Subcutaneous abdominal adipose tissue (tissue), 5 donors: ENCODE results near the gene PRPF39.

Experiments used
- H3K27ac ChIP-seq: one replicate; pipeline ENCODE4 v1.7.0; 2013; ENCODE audit warnings: low read depth, mild to moderate bottlenecking, inconsistent platforms, low read length, moderate library complexity
- H3K27me3 ChIP-seq, 5 donors: one replicate each; pipeline ENCODE4 v1.7.0; 2013; ENCODE audit warnings: low read length in 5 of 5, inconsistent platforms in 1 of 5; ENCODE audit not compliant: control insufficient read depth in 5 of 5, insufficient read depth in 4 of 5
- H3K36me3 ChIP-seq, 5 donors: one replicate each; pipeline ENCODE4 v1.7.0; 2013; ENCODE audit warnings: low read length in 5 of 5; ENCODE audit not compliant: control insufficient read depth in 5 of 5, insufficient read depth in 5 of 5
- H3K4me1 ChIP-seq, 5 donors: one replicate each; pipeline ENCODE4 v1.7.0; 2013; ENCODE audit warnings: low read length in 5 of 5, mild to moderate bottlenecking in 3 of 5, moderate library complexity in 1 of 5; ENCODE audit not compliant: control insufficient read depth in 5 of 5, insufficient read depth in 5 of 5
- H3K4me3 ChIP-seq, 5 donors: one replicate each; pipeline ENCODE4 v1.7.0; 2013; ENCODE audit warnings: low read length in 5 of 5, low read depth in 1 of 5
- H3K9ac ChIP-seq, 5 donors: one replicate each; pipeline ENCODE4 v1.7.0; 2013; ENCODE audit warnings: low read length in 5 of 5, mild to moderate bottlenecking in 4 of 5, moderate library complexity in 3 of 5
- H3K9me3 ChIP-seq, 5 donors: one replicate each; pipeline ENCODE4 v1.7.0; 2013; ENCODE audit warnings: low read length in 5 of 5; ENCODE audit not compliant: control insufficient read depth in 5 of 5
- donor health status: healthy.
- donor health status: healthy.
- donor health status: healthy.
- donor health status: healthy.
- donor health status: healthy.

The PRPF39 gene

DNA sequence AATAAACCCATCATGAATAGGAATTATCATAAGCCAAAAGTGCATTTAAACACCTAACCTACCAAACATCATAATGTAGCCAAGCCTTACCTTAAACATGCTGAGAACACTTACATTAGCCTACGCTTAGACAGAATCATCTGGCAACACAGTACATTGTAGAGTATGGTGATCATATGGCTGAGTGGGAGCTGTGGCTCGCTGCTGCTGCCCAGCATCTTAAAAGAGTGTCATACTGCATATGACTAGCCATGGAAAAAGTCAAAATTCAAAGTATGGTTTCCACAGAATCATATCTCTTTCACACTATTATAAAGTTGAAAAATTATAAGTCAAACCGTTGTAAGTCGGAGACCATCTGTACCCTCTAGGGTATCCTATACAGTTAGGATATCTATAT lies 32.0 kb upstream of the PRPF39 start:
- Histone ChIP-seq H3K27ac (no peak overlapping the region), H3K4me3 (no peak overlapping the region), H3K9me3 (no peaks in the 10 kb centered on the region), H3K4me1 (no peaks in the 10 kb centered on the region), H3K27me3 (no peaks in the 10 kb centered on the region), H3K36me3 (peaks cover 14 to 30% (median 22%) of the 10 kb centered on the region in 5 donors), H3K9ac (no peak overlapping the region)

- no peak overlapping the region for H3K4me3 ChIP-seq
- peaks cover 0 to 4% (median 0%) of the 10 kb centered on the region in 5 donors for H3K9me3 ChIP-seq
- no peaks in the 10 kb centered on the region for H3K27me3 ChIP-seq
- no peaks in the 10 kb centered on the region for H3K4me1 ChIP-seq
- H3K36me3 ChIP-seq: peaks cover 11 to 28% (median 16%) of the 10 kb centered on the region in 5 donors
- no peak overlapping the region for H3K9ac ChIP-seq
- no peak overlapping the region for H3K27ac ChIP-seq
Observed at GRCh38 chr14:45057349-45057748, 26.6 kb upstream of the PRPF39 start.

- peaks cover 0 to 4% (median 0%) of the 10 kb centered on the region in 5 donors for H3K9me3 ChIP-seq
- no peak overlapping the region for H3K27ac ChIP-seq
- no peaks in the 10 kb centered on the region for H3K27me3 ChIP-seq
- H3K9ac ChIP-seq: no peak overlapping the region
- no peaks in the 10 kb centered on the region for H3K4me1 ChIP-seq
- H3K36me3 ChIP-seq: peaks cover 7 to 24% (median 11%) of the 10 kb centered on the region in 5 donors
- H3K4me3 ChIP-seq: no peak overlapping the region
Observed at GRCh38 chr14:45057881-45058364, 26.0 kb upstream of the PRPF39 start.

DNA sequence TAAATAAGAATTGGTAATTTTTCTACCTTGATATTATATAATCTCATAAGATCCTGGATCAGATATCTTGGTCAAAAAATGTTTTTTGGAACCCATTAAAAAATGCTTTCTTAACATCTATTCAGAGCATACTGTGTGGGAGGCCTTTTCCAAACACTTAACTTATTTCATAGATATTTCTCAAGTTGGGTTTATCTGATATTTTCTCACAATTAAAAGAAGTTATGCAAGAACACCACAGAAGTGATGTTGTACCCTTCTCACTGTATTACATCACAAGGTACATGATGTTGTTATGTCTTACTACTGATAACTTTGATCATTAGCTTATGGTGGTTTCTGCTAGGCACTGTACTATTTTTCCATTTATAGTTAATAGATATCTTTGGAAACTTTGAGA lies 23.4 kb upstream of the PRPF39 start:
- no peaks in the 10 kb centered on the region for H3K4me1 ChIP-seq
- no peak overlapping the region for H3K27ac ChIP-seq
- no peak overlapping the region for H3K9ac ChIP-seq
- no peaks in the 10 kb centered on the region for H3K27me3 ChIP-seq
- peaks cover 0 to 16% (median 4%) of the 10 kb centered on the region in 5 donors for H3K36me3 ChIP-seq
- peaks cover 0 to 4% (median 0%) of the 10 kb centered on the region in 5 donors for H3K9me3 ChIP-seq
- H3K4me3 ChIP-seq: no peak overlapping the region

- no peak overlapping the region for H3K9ac ChIP-seq
- no peak overlapping the region for H3K4me3 ChIP-seq
- H3K27ac ChIP-seq: no peak overlapping the region
- no peaks in the 10 kb centered on the region for H3K9me3 ChIP-seq
- no peaks in the 10 kb centered on the region for H3K4me1 ChIP-seq
- no peaks in the 10 kb centered on the region for H3K27me3 ChIP-seq
- H3K36me3 ChIP-seq: peaks cover 0 to 4% (median 3%) of the 10 kb centered on the region in 5 donors
Observed at GRCh38 chr14:45065540-45065939, 18.4 kb upstream of the PRPF39 start.

DNA sequence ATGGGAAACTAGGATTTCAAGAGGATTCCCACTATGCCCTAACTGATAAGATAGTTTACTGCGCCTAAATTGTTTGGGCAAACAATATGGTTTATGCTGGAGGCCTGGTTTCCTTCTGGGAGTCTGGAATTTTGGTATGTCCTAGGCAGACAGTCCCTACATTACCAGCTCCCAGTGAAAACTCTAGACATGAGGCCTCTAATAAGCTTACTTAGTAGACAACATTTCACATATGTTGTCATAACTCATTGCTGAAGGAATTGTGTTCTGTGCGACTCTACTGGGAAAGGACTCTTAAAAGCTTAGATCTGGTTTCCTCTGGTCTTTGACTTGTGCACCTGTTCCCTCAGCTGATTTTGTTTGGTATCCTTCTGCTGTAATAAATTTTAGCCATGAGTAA lies 18.0 kb upstream of the PRPF39 start:
- Histone ChIP-seq H3K27ac (no peak overlapping the region), H3K36me3 (peaks cover 0 to 4% (median 3%) of the 10 kb centered on the region in 5 donors), H3K9me3 (no peaks in the 10 kb centered on the region), H3K4me3 (no peak overlapping the region), H3K4me1 (no peaks in the 10 kb centered on the region), H3K9ac (no peak overlapping the region), H3K27me3 (no peaks in the 10 kb centered on the region)

GRCh38 chr14:45066667-45067066 lies 17.2 kb upstream of the PRPF39 start:
- Histone ChIP-seq H3K9me3 (no peaks in the 10 kb centered on the region), H3K27ac (no peak overlapping the region), H3K9ac (no peak overlapping the region), H3K4me1 (no peaks in the 10 kb centered on the region), H3K36me3 (peaks cover 0 to 4% (median 3%) of the 10 kb centered on the region in 5 donors), H3K4me3 (no peak overlapping the region), H3K27me3 (no peaks in the 10 kb centered on the region)

DNA sequence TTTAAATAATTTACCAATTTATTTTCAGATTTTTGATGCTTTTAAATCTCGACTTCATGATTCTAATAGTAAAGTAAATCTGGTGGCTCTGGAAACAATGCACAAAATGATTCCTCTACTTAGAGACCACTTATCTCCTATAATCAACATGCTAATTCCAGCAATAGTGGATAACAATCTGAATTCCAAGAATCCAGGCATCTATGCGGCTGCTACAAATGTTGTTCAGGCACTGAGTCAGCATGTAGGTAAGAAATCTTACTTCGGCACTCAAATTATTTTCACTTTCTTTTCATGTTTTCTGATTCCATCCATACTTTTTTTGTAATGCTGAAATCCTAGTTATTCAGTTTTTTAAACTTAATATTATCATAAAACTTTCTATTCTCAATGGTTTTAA lies 15.5 kb upstream of the PRPF39 start:
- H3K27ac ChIP-seq: no peak overlapping the region
- H3K9ac ChIP-seq: no peak overlapping the region
- H3K36me3 ChIP-seq: peaks cover 0 to 9% (median 6%) of the 10 kb centered on the region in 5 donors
- no peak overlapping the region for H3K4me3 ChIP-seq
- H3K4me1 ChIP-seq: no peaks in the 10 kb centered on the region
- H3K27me3 ChIP-seq: no peaks in the 10 kb centered on the region
- H3K9me3 ChIP-seq: no peaks in the 10 kb centered on the region

DNA sequence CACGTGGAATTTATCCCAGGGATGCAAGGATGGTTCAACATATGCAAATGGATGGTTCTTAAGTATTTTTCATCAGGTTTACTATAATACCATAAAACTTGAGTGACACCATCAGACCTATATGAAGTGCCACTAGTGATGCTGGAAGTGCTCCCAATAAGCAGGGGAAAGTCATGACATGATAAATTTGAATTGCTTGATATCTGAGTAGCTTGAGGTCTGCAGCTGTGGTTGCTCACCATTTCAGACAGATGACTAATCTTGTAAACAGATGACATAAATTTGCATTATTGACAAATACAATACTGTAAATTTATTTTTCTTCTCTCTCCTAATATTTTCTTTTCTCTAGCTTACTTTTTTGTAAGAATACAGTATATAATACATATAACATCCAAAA lies 13.7 kb upstream of the PRPF39 start:
- Histone ChIP-seq H3K9me3 (no peaks in the 10 kb centered on the region), H3K27ac (no peak overlapping the region), H3K4me3 (no peak overlapping the region), H3K27me3 (no peaks in the 10 kb centered on the region), H3K4me1 (no peaks in the 10 kb centered on the region), H3K36me3 (peaks cover 0 to 11% (median 7%) of the 10 kb centered on the region in 5 donors), H3K9ac (no peak overlapping the region)

- H3K4me3 ChIP-seq: no peak overlapping the region
- peaks cover 0 to 11% (median 7%) of the 10 kb centered on the region in 5 donors for H3K36me3 ChIP-seq
- no peaks in the 10 kb centered on the region for H3K27me3 ChIP-seq
- H3K27ac ChIP-seq: no peak overlapping the region
- H3K4me1 ChIP-seq: no peaks in the 10 kb centered on the region
- no peak overlapping the region for H3K9ac ChIP-seq
- no peaks in the 10 kb centered on the region for H3K9me3 ChIP-seq
Observed at GRCh38 chr14:45072126-45072525, 11.8 kb upstream of the PRPF39 start.
